B cell (primary cell): Measurements from ENCODE around the gene PXDC1. TPM values are rescaled to one million over a fixed set of nuclear protein-coding genes. Genes with fewer than 3 reads are reported as not detected.

Experiments used
- ATAC-seq: fragments of 200-7000 bp; cut with Tn5 transposase; one replicate; pipeline ENCODE4 v1.10.0; 2021; ENCODE audit warnings: low read depth, mild to moderate bottlenecking, moderate number of reproducible peaks, moderate library complexity
- CTCF ChIA-PET: fragments of 350-600 bp; sonication (Branson Sonifier 250); formaldehyde crosslinking; loops from one replicate; lab custom pipeline; 2021; ENCODE audit warnings: antibody characterized with exemption, inconsistent platforms; lab: Charles Lee
- POLR2A ChIA-PET: fragments of 350-600 bp; sonication (Branson Sonifier 250); formaldehyde crosslinking; loops from one replicate; lab custom pipeline; 2021; ENCODE audit warnings: antibody characterized with exemption; lab: Charles Lee
- DNase-seq: peaks from one replicate; pipeline ENCODE4 v3.0.0; 2013
- H2AFZ ChIP-seq: 2 replicates; pipeline ENCODE4 v1.6.1; 2012; ENCODE audit warnings: mild to moderate bottlenecking, low read depth, low read length; ENCODE audit not compliant: insufficient read depth, poor library complexity, severe bottlenecking
- H3K27ac ChIP-seq, 2 donors: 1 replicate in 1 of 2; 2 replicates in 1 of 2; pipeline ENCODE4 v1.5.1; 2012 to 2013; ENCODE audit warnings: low read length in 2 of 2, mild to moderate bottlenecking in 2 of 2, moderate library complexity in 1 of 2
- H3K27me3 ChIP-seq, 4 experiments: fragments of 200-600 bp in 1 of 4; sonication (generic) in 1 of 4; replicated peaks in 1 of 4; 1 replicate in 2 of 4; 2 replicates in 2 of 4; pipeline versions ENCODE4 v1.6.1 to v1.7.0; 2013 to 2016; ENCODE audit warnings: low read length in 3 of 4, mild to moderate bottlenecking in 2 of 4, mixed read lengths in 1 of 4, moderate library complexity in 1 of 4; ENCODE audit not compliant: insufficient read depth in 4 of 4, control insufficient read depth in 3 of 4; ENCODE audit errors: control extremely low read depth in 1 of 4
- H3K36me3 ChIP-seq, 2 experiments: replicated peaks in 1 of 2; 1 replicate in 1 of 2; 2 replicates in 1 of 2; pipeline versions ENCODE4 v1.6.1 to v1.7.1; 2013; ENCODE audit warnings: low read length in 1 of 2; ENCODE audit not compliant: insufficient read depth in 2 of 2, control insufficient read depth in 1 of 2; ENCODE audit errors: control extremely low read depth in 1 of 2, extremely low read depth in 1 of 2
- H3K4me1 ChIP-seq, 2 donors: fragments of 200-600 bp in 1 of 2; sonication (generic) in 1 of 2; 1 replicate in 1 of 2; 2 replicates in 1 of 2; pipeline versions ENCODE4 v1.5.1 to v1.6.1; 2013 to 2017; ENCODE audit warnings: low read length in 2 of 2; ENCODE audit not compliant: control insufficient read depth in 2 of 2, insufficient read depth in 2 of 2
- H3K4me2 ChIP-seq: replicated peaks from 2 replicates; pipeline ENCODE3; 2012; ENCODE audit warnings: mild to moderate bottlenecking, low read depth, low read length; ENCODE audit not compliant: poor library complexity, severe bottlenecking
- H3K4me3 ChIP-seq, 5 experiments: fragments of 200-600 bp in 1 of 5; sonication (generic) in 1 of 5; 1 replicate in 3 of 5; 2 replicates in 2 of 5; pipeline versions ENCODE4 v1.5.1 to v1.7.0; 2011 to 2016; ENCODE audit warnings: low read length in 4 of 5, mild to moderate bottlenecking in 4 of 5, low read depth in 2 of 5, control low read depth in 1 of 5, moderate library complexity in 1 of 5; ENCODE audit not compliant: insufficient read depth in 1 of 5; ENCODE audit errors: control extremely low read depth in 1 of 5, extremely low read depth in 1 of 5
- H3K79me2 ChIP-seq: fragments of 200-600 bp; sonication (generic); one replicate; pipeline ENCODE4 v1.6.0; 2016; ENCODE audit warnings: low read length; ENCODE audit not compliant: control insufficient read depth, insufficient read depth
- H3K9ac ChIP-seq: fragments of 200-600 bp; sonication (generic); 2 replicates; pipeline ENCODE4 v1.6.1; 2017; ENCODE audit warnings: mild to moderate bottlenecking, low read length, moderate library complexity
- H3K9me3 ChIP-seq, 3 donors: one replicate each; pipeline versions ENCODE4 v1.6.1 to v1.7.1; 2013; ENCODE audit warnings: low read length in 2 of 3; ENCODE audit not compliant: control insufficient read depth in 2 of 3, insufficient read depth in 1 of 3; ENCODE audit errors: control extremely low read depth in 1 of 3
- H4K20me1 ChIP-seq: 2 replicates; pipeline ENCODE4 v1.6.0; 2012; ENCODE audit warnings: mild to moderate bottlenecking, low read length; ENCODE audit not compliant: insufficient read depth, control insufficient read depth, poor library complexity, severe bottlenecking
- H3K27ac Mint-ChIP-seq: one replicate; pipeline ENCODE4 v1.8.0; 2021; ENCODE audit warnings: mixed read lengths
- H3K27me3 Mint-ChIP-seq: one replicate; pipeline ENCODE4 v1.8.0; 2021; ENCODE audit warnings: mixed read lengths
- H3K4me1 Mint-ChIP-seq: one replicate; pipeline ENCODE4 v1.8.0; 2021; ENCODE audit warnings: mixed read lengths
- H3K4me3 Mint-ChIP-seq: one replicate; pipeline ENCODE4 v1.8.0; 2021; ENCODE audit warnings: mixed read lengths
- H3K9me3 Mint-ChIP-seq: one replicate; pipeline ENCODE4 v1.8.0; 2022; ENCODE audit warnings: mixed read lengths; ENCODE audit not compliant: insufficient read depth
- EZH2 ChIP-seq: IDR thresholded peaks from 2 replicates; pipeline ENCODE4 v1.6.1; 2012; ENCODE audit warnings: borderline replicate concordance, low read depth, mild to moderate bottlenecking, moderate library complexity, low read length; ENCODE audit not compliant: insufficient read depth, poor library complexity, severe bottlenecking
- WGBS: methylation state at CpG from one replicate; pipeline ENCODE4 v1.1.5; 2013; ENCODE audit warnings: missing lambda C conversion rate; ENCODE audit not compliant: insufficient coverage; 5-methylcytosine and 5-hydroxymethylcytosine counted together
- intact Hi-C: fragments of 100-400 bp; cut with micrococcal nuclease; formaldehyde crosslinking; loops from one replicate; pipeline ENCODE4 v1.10.0; 2022
- polyA plus RNA-seq: library from polyadenylated mRNA; depleted of rRNA; stranded (reverse); fragments of >200 nt; gene quantifications from 2 replicates; pipeline ENCODE4 v1.2.3, GENCODE V29; 2012
- total RNA-seq, 2 donors: library from RNA; stranded (reverse); fragments of 120-200 nt in 1 of 2; gene quantifications; 1 replicate in 1 of 2; 2 replicates in 1 of 2; pipeline versions ENCODE4 v1.2.3 to v1.2.4, GENCODE V29; 2013 to 2022
- TF ChIP-seq, protein P1 (sequence below): fragments of 200-600 bp; IDR thresholded peaks from one replicate; pipeline ENCODE4 v1.8.0; 2022; ENCODE audit warnings: antibody characterized with exemption, mild to moderate bottlenecking

The PXDC1 gene
- total and polyA plus RNA-seq, 2 donors (not counting 1 experiment from before 2014, with no cell fraction given), result 4.7 to 18.9 TPM

DNA sequence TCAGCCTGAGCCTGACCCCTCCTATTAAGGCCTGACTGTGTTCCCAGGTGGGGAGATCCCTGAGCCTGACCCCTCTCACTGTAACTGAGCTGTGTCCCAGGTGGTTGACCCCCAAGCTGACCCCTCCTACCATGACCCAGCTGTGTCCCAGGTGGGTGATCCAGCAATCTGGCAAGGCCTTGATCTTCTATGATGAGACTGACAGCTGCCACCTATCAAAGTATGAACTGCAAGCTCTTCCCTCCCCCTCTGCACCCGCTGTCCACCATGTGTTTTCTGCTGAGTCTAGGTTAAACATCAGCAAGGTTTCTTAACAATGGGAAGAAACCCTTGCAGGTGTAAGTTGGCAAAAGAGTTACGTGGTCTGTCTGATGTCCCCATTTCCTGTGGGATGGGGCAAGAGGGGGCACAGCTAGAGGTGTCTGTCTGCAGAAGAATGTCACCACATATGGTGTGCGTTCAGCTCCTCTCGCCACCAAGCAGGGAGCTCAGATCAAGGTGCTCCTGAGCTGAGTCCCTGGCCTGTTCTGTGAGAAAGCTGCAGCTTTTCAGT lies 5.9 kb downstream of the PXDC1 start:
- Mint-ChIP-seq H3K9me3 (no peaks in the 10 kb centered on the region), H3K4me3 (peak overlapping the region; percentile 80), H3K4me1 (peaks cover 74% of the 10 kb centered on the region), H3K27me3 (no peaks in the 10 kb centered on the region), H3K27ac (peak overlapping the region; percentile 94)
- H3K79me2 ChIP-seq, result no peaks in the 10 kb centered on the region
- H3K4me3 ChIP-seq, result no peak overlapping the region
- peak overlapping the region; percentile 59 for H3K4me2 ChIP-seq
- POLR2A ChIA-PET, result interaction anchor here (0.7 to 1.8 kb wide), 3 partner anchors 11 to 287 kb away, joined by 3 to 13 read pairs (median 7); partner anchors contain the start of gene FAM50B
- no peaks in the 10 kb centered on the region for H3K36me3 ChIP-seq
- intact Hi-C loops, result loop anchor here (1.0 to 10.0 kb wide), 8 partner anchors 19 to 1257 kb away; partner anchors contain the start of genes ECI2, FAM50B, RPP40 and SLC22A23
- 66% methylated on average over 3 of the region's 4 CpGs for WGBS
- peak; percentile 2 for ATAC-seq
- H3K9ac ChIP-seq, result no peak overlapping the region
- no peak for TF ChIP-seq EZH2
- TF ChIP-seq, protein P1, sequence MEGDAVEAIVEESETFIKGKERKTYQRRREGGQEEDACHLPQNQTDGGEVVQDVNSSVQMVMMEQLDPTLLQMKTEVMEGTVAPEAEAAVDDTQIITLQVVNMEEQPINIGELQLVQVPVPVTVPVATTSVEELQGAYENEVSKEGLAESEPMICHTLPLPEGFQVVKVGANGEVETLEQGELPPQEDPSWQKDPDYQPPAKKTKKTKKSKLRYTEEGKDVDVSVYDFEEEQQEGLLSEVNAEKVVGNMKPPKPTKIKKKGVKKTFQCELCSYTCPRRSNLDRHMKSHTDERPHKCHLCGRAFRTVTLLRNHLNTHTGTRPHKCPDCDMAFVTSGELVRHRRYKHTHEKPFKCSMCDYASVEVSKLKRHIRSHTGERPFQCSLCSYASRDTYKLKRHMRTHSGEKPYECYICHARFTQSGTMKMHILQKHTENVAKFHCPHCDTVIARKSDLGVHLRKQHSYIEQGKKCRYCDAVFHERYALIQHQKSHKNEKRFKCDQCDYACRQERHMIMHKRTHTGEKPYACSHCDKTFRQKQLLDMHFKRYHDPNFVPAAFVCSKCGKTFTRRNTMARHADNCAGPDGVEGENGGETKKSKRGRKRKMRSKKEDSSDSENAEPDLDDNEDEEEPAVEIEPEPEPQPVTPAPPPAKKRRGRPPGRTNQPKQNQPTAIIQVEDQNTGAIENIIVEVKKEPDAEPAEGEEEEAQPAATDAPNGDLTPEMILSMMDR, result no peak
- H4K20me1 ChIP-seq, result no peaks in the 10 kb centered on the region
- CTCF ChIA-PET, result interaction anchor here (0.7 to 7.8 kb wide), 26 partner anchors 10 to 466 kb away, joined by 3 to 85 read pairs (median 5); partner anchors contain the start of gene FAM50B
- H3K4me1 ChIP-seq, result peaks cover 42 to 59% of the 10 kb centered on the region in 2 donors
- peaks cover 0 to 2% (median 0%) of the 10 kb centered on the region in 4 experiments for H3K27me3 ChIP-seq
- no peak for DNase-seq
- no peaks in the 10 kb centered on the region for H3K9me3 ChIP-seq
- H3K27ac ChIP-seq, result peak overlapping the region; percentile 74 to 89
- H2AFZ ChIP-seq, result peak overlapping the region; percentile 11

DNA sequence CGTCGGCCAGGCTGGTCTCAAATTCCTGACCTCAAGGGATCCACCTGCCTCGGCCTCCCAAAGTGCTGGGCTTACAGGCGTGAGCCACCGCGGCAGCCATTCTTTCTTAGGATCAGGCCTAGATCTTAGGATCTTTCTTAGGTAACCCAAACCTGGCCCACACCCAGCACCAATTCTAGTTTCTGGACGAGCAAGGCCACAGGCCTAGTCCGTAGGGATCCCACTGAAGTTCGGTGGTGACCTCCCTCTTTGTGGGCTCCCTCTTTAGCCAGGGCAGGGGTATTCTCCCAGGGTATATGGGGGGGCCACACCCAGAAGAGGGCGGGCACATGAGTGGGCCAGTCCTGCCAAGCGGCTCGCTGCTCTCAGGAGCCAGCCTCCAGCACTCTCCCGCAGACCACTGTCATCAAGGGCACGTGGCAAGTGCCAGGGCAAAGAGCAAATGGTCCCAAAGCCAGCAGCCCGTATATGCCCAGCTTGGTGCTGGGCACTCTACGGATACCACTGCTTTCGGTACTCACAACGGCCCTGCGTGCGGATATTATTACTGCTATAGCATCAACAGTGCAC lies 6.5 kb downstream of the PXDC1 start:
- POLR2A ChIA-PET, result interaction anchor here (0.7 to 1.8 kb wide), 3 partner anchors 104 to 287 kb away, joined by 3 to 13 read pairs (median 8); partner anchors contain the start of gene FAM50B
- H3K4me1 Mint-ChIP-seq, result peaks cover 70% of the 10 kb centered on the region

More for the DNA sequence above, 6.5 kb downstream of the PXDC1 start:
- Histone ChIP-seq H2AFZ (no peak overlapping the region), H4K20me1 (no peaks in the 10 kb centered on the region), H3K4me3 (no peak overlapping the region), H3K9ac (no peak overlapping the region), H3K27ac (no peak overlapping the region), H3K27me3 (peaks cover 0 to 4% (median 0%) of the 10 kb centered on the region in 4 experiments), H3K79me2 (no peaks in the 10 kb centered on the region), H3K36me3 (no peaks in the 10 kb centered on the region), H3K4me1 (peaks cover 38 to 55% of the 10 kb centered on the region in 2 donors), H3K4me2 (no peak overlapping the region), H3K9me3 (no peaks in the 10 kb centered on the region)
- peak; percentile 30 for DNase-seq
- H3K4me3 Mint-ChIP-seq, result no peak overlapping the region
- TF ChIP-seq, protein P1, result no peak
- no peak for TF ChIP-seq EZH2
- H3K9me3 Mint-ChIP-seq, result no peaks in the 10 kb centered on the region
- ATAC-seq, result no peak
- 98% methylated on average over 19 of the region's 20 CpGs for WGBS
- intact Hi-C loops, result loop anchor here (5.0 to 10.0 kb wide), 6 partner anchors 288 to 1257 kb away; partner anchors contain the start of genes ECI2, RPP40, SLC22A23 and TUBB2A
- CTCF ChIA-PET, result interaction anchor here (0.8 to 7.8 kb wide), 15 partner anchors 11 to 466 kb away, joined by 3 to 85 read pairs (median 8); partner anchors contain the start of gene FAM50B
- H3K27ac Mint-ChIP-seq, result peak overlapping the region; percentile 15
- H3K27me3 Mint-ChIP-seq, result no peaks in the 10 kb centered on the region
